T-helper 2 cell treated with Interferon-gamma antibody and Interleukin-4, amounts not matched to agents 100 ng/mL and 5 ng/mL, for 36 hours (primary cell): Measurements from ENCODE around the gene DEPDC1. TPM values are rescaled to one million over a fixed set of nuclear protein-coding genes. Genes with fewer than 3 reads are reported as not detected.
"Not testable (repeated sequence)": the region's sequence is repeated elsewhere in the genome, so short reads cannot be mapped to it uniquely, and the experiment has no call there.

Experiments used
- intact Hi-C: fragments of 100-400 bp; cut with micrococcal nuclease; formaldehyde crosslinking; loops from one replicate; pipeline ENCODE4 v1.15.1; 2023
- total RNA-seq: library from RNA; stranded (reverse); gene quantifications from 2 replicates; pipeline ENCODE4 v1.2.3, GENCODE V29; 2022

DEPDC1 gene
- total RNA-seq, 1 donor from 2014 or later = 24.5 TPM

- intact Hi-C loops = not testable (repeated sequence)
These were observed 20.3 kb downstream of the DEPDC1 start for GRCh38 chr1:68476626-68477025.

- intact Hi-C loops = no loop called here
These were observed 23.8 kb downstream of the DEPDC1 start for GRCh38 chr1:68473060-68473459.

DNA sequence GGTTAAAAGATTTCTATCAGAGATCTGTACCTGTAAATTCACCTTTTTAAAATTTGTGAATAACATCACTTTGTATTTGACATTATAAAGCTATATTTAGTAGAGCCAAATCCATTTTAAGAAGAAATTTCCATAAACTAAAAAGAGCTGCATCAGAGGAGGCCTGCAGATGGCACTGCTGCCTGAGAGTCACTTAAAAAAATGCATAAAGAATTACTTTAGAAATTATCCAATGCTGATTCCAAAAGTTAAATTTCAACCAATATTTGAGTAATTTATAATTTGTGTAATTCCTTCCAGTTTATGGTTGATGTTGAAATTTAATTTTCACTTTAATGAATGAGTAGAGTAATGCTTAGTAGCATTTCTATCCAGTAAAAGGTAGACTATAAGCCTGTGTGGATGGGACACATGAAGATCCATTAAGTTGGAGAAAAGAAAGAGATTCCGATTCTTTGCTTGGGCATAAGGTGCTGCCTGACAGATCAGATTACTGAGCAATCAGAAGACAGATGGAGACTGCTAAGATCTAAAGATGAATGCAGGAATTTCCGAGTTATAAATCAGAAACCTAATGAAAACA is 26.4 kb downstream of the DEPDC1 start:
- intact Hi-C loops = loop anchor here (2.0 kb wide), 1 partner anchor 1266 kb away; no protein-coding TSS in a partner anchor

- intact Hi-C loops = no loop called here
These were observed 32.0 kb downstream of the DEPDC1 start for GRCh38 chr1:68464891-68465290.

- intact Hi-C loops = no loop called here
These were observed 35.9 kb downstream of the DEPDC1 start for GRCh38 chr1:68460935-68461334.

DNA sequence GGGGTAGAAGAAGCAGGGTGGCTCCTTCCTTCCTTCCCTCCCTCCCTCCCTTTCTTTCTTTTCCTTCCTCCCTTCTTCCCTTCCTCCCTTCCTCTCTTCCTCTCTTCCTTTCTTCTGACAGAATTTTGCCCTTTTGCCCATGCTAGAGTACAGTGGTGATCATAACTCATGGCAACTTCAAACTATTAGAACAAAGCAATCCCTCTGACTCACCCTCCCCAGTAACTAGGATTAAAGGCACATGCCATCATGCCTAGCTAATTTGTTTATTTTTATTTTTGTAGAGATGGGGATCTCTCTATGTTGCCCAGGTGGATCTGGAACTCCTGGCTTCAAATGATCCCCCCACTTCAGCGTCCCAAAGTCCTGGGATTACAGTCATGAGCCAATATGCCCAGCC is 37.1 kb downstream of the DEPDC1 start:
- intact Hi-C loops = no loop called here

GRCh38 chr1:68459091-68459490 is 37.8 kb downstream of the DEPDC1 start:
- intact Hi-C loops = no loop called here

DNA sequence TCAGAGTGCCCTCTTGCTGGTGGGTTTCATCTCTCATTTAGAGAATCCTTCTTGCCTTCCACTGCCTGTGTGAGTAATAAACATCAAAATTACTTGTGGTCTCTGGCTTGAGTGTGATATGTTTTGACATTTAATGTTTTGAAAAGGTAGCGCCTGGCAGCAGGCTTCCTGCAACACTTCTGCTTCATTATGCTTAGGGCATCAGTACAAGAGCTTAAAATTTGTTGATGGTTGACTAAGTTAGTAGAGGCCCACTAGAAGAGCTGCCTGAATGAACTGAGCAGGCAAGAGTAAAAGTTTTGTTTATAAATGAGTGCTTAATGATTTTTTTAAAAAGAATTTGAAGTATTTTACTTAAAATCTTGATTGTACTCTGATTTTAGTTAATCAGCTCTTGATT is 40.7 kb downstream of the DEPDC1 start:
- intact Hi-C loops = no loop called here

DNA sequence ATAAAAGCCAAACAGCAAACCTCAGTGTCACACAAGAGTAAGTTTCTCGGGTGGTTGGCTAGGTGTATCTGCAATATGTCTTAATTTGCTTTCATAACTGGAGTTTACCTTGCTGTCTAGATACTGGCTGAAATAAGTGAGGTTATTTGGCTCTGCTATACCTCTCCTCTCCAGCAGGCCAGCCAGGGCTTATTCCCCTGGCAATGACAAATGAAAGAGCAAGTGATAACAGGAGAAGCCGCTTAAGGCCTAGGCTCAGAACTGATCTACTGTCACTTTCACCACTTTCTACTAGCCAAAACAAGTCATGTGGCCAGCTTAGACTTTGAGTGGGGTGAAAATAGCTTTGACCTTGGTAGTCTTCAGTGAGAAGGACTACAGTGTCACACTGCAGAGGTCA is 42.3 kb downstream of the DEPDC1 start:
- intact Hi-C loops = no loop called here

DNA sequence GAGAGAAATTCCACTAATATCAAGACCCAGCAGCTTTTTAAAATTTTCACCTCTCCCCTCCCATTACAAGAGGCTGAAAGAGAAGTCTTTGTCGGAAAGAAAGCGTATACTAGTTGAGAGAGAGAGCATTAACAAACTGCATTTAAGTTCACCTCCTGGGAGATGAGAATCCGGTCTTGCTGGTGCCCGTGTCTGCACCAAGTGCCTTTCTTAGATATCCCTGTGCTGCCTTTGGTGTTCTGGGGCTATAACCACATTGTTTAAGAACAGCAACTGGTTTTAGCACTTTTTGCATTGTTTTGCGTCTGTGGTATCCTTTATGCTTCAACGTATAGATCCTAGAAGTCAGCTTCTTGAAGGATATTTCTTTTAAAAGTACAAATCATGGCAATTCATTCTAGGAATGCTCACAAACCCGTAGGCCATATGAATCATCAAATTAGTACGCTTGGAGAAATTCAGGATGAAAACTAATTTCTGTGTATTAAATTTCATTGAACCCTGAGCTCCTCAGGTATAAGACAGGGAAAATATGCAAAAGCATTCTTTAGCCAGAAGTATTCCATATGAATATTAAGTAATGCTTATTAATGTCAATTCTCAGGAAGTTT is 43.7 kb downstream of the DEPDC1 start:
- intact Hi-C loops = no loop called here

GRCh38 chr1:68449901-68450300 is 47.0 kb downstream of the DEPDC1 start, which contains the start of gene RPE65:
RPE65 (minus strand) TSS chr1:68449954; CDS start chr1:68449905, 49 bp downstream.
- intact Hi-C loops = no loop called here

- intact Hi-C loops = no loop called here
These were observed 48.5 kb downstream of the DEPDC1 start for GRCh38 chr1:68448365-68448764.

DNA sequence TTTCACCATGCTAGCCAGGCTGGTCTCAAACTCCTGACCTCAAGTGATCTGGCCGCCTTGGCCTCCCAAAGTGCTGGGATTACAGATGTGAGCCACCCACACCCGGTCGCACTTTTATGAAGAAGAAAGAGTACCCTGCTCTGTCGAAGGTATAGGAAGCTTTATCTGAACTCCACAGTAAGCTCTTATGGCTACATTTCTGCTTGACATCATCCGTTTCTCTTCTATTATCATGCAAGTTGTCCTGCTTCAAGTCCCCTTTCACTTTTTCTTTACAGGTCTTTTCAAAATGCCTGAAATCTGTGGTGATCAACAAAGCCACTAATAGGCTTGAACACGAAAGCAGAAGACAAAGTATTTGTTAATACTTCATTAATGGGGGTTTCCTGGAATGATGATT is 51.2 kb downstream of the DEPDC1 start:
- intact Hi-C loops = no loop called here

DNA sequence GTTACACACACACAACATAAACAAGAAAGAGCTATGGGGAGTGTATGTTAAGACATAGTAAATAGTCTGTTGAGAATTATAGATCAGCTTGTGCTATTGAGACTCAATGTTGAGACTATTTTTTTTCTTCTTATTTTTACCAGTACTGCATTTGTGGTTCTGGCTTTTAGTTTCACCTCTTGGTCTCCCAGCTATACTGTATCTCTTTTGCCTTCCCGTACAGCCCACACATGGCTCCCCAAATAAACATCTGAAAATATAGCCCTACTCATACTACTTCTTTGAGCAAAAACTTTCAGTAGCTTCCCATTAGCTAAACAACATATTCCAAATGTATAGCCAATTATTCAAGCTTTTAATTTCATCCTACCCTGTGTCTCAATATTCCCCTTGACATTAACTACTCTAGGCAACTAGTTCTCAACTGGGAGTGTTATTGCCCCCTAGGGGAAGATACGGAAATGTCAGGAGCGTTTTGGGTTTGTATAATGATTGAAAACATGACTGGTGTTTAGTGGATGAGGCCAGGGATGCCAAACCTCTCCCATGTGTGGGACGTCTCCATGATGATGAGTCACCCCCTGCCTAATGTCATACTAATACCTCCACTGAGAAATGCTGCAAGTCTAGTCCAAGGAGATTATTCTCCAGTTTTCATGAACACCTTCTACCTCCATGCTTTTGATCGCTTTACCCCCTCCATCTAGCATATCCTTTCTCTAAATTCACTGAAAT is 53.9 kb downstream of the DEPDC1 start:
- intact Hi-C loops = loop anchor here (2.0 kb wide), 1 partner anchor 322 kb away; no protein-coding TSS in a partner anchor

GRCh38 chr1:68442006-68442405 is 54.9 kb downstream of the DEPDC1 start:
- intact Hi-C loops = loop anchor here (2.0 kb wide), 1 partner anchor 321 kb away; no protein-coding TSS in a partner anchor

- intact Hi-C loops = no loop called here
These were observed 58.6 kb downstream of the DEPDC1 start for GRCh38 chr1:68438310-68438709.

- intact Hi-C loops = no loop called here
These were observed 63.5 kb downstream of the DEPDC1 start for GRCh38 chr1:68433395-68433794.

- intact Hi-C loops = no loop called here
These were observed 65.8 kb downstream of the DEPDC1 start for GRCh38 chr1:68431076-68431475.

DNA sequence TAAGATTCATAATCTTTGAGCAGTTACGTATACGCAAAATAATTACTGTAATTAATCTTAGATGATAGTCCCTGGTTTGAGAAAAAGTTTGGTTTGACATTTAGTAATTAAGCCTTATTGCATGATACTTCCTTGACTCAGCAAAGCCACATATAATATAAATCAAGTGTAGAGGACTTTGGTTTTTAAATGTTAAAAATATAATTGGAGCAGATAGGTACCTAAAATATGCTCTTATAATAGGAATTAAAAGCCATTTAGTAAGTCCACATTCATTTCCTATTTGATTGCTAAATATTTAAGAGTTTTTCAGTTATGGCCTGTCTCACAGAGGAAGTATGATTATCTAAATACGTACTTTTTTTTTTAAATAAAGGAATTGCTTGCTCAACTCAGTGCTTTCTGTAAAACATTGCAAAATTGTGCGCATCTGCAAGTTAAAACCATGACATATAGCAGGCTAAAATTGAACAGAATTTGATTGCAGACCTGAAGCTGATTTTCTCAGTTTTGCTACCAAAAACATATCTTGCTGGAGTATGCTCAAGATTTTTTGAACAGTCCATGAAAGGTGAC is 67.6 kb downstream of the DEPDC1 start:
- intact Hi-C loops = no loop called here

DNA sequence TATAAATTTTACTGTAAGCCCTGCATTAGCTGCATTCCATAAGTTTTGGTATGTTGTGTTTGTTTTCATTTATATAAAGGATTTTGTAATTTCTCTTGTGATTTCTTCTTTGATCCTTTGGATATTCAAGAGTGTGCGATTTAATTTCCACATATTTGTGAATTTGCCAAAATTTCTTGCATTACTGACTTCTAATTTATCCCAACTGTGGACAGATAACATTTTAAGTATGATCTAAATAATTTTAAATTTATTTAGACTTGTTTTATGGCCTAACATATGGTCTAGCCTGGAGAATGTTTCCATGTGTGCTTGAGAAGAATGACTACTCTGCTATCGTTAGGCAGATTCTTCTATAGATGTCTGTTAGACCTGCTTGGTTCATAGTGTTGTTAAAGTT is 70.3 kb downstream of the DEPDC1 start:
- intact Hi-C loops = no loop called here
